ENCODE measurements around the gene WHAMM. TPM values are rescaled to one million over a fixed set of nuclear protein-coding genes. Genes with fewer than 3 reads are reported as not detected.
A peak's percentile ranks its signal among the peaks of the same experiment; 100 is the strongest.
"Not testable (repeated sequence)": the region's sequence is repeated elsewhere in the genome, so short reads cannot be mapped to it uniquely, and the experiment has no call there.

Gene WHAMM
- total and polyA plus RNA-seq, 4 donors = 2.0 to 11.8 (median 7.8) TPM

DNA sequence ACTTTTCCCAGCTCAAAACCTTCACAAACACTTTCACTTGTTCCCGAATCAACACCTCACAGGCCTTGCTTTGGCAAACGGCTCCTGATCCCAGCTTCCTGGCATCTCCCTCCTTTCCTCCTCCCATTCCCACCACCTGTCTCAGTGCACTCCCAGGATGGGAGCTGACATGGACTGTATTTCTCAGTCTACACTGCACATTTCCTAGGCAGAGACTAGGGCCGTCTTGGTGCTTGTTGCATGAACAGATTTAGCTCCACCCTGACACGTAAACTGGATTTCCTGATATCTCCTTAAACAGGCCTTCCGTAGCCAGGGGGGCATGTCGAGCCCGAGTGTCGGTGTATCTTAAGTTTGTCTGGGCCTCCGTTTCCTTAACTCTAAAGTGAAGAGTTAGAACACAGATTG lies 790 bp upstream of the WHAMM start:
- 72 to 82% methylated on average over 9 of the region's 9 CpGs for WGBS, 2 donors
- intact Hi-C loops (cut with DNase I) = loop anchor here in 1 of 2 donors (5.0 kb wide), 1 partner anchor 56 kb away; no protein-coding TSS in a partner anchor
- DNase-seq (no peak), ATAC-seq (ENCODE audit: low FRiP score) (no peak)
- H3K4me1 ChIP-seq (ENCODE audit: control insufficient read depth in 1 of 2, insufficient read depth in 2 of 2, low read length in 2 of 2) = peaks cover 0 to 3% of the 10 kb centered on the region in 2 donors
- no peaks in the 10 kb centered on the region for H3K27me3 ChIP-seq (ENCODE audit: control insufficient read depth in 1 of 2, insufficient read depth in 2 of 2, low read length in 1 of 2)
- H3K9me3 ChIP-seq (ENCODE audit: control insufficient read depth, low read length) = no peaks in the 10 kb centered on the region
- no peaks in the 10 kb centered on the region for H3K36me3 ChIP-seq (ENCODE audit: control insufficient read depth in 1 of 2, insufficient read depth in 2 of 2, low read length in 1 of 2)
- no peak overlapping the region for H3K4me3 ChIP-seq (ENCODE audit: low read length in 2 of 2)
- H3K27ac ChIP-seq (ENCODE audit: low read depth in 1 of 2, low read length in 2 of 2) = peak overlapping the region in 1 of 2 donors; percentile 37

- WGBS, 2 donors = 0% methylated on average over 56 to 81 of the region's 81 CpGs
- intact Hi-C loops (cut with DNase I) = no loop called here
- Histone ChIP-seq H3K4me3 (ENCODE audit: low read length in 2 of 2) (peak overlapping the region; percentile 63 to 91), H3K27ac (ENCODE audit: low read depth in 1 of 2, low read length in 2 of 2) (peak overlapping the region; percentile 95), H3K4me1 (ENCODE audit: control insufficient read depth in 1 of 2, insufficient read depth in 2 of 2, low read length in 2 of 2) (peaks cover 0 to 3% of the 10 kb centered on the region in 2 donors), H3K36me3 (ENCODE audit: control insufficient read depth in 1 of 2, insufficient read depth in 2 of 2, low read length in 1 of 2) (no peaks in the 10 kb centered on the region), H3K27me3 (ENCODE audit: control insufficient read depth in 1 of 2, insufficient read depth in 2 of 2, low read length in 1 of 2) (no peaks in the 10 kb centered on the region), H3K9me3 (ENCODE audit: control insufficient read depth, low read length) (no peaks in the 10 kb centered on the region)
- ATAC-seq (ENCODE audit: low FRiP score) = no peak
- DNase-seq = peak; percentile 53 to 80
Observed at GRCh38 chr15:82810061-82810889, 847 bp downstream of the WHAMM start.

GRCh38 chr15:82810890-82811426 lies 1.5 kb downstream of the WHAMM start:
- Histone ChIP-seq H3K27ac (ENCODE audit: low read depth in 1 of 2, low read length in 2 of 2) (peak overlapping the region in 1 of 2 donors; percentile 95), H3K27me3 (ENCODE audit: control insufficient read depth in 1 of 2, insufficient read depth in 2 of 2, low read length in 1 of 2) (no peaks in the 10 kb centered on the region), H3K36me3 (ENCODE audit: control insufficient read depth in 1 of 2, insufficient read depth in 2 of 2, low read length in 1 of 2) (no peaks in the 10 kb centered on the region), H3K9me3 (ENCODE audit: control insufficient read depth, low read length) (no peaks in the 10 kb centered on the region), H3K4me1 (ENCODE audit: control insufficient read depth in 1 of 2, insufficient read depth in 2 of 2, low read length in 2 of 2) (peaks cover 0 to 3% of the 10 kb centered on the region in 2 donors), H3K4me3 (ENCODE audit: low read length in 2 of 2) (peak overlapping the region; percentile 63 to 91)
- ATAC-seq (ENCODE audit: low FRiP score) (no peak), DNase-seq (no peak)
- whole genome bisulfite sequencing, 2 donors = 2% methylated on average over 6 of the region's 6 CpGs
- intact Hi-C loops (cut with DNase I) = no loop called here

DNA sequence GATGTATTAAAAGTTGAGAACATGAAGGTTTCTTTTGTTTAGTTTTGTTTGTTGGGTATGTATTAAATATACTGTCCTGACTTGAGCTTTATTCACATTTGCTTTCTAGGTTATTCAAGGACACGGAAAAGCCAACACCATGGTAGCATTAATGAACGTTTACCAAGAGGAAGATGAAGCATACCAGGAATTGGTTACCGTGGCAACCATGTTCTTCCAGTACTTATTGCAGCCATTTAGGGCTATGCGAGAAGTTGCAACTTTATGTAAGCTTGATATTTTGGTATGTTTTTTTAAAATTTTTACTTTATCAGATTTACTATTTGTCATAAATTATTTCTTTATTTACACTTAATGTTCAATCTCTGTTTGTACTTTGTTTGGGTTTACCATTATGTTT lies 3.6 kb downstream of the WHAMM start:
- intact Hi-C loops (cut with DNase I) = no loop called here
- Histone ChIP-seq H3K4me1 (ENCODE audit: control insufficient read depth in 1 of 2, insufficient read depth in 2 of 2, low read length in 2 of 2) (peaks cover 0 to 3% of the 10 kb centered on the region in 2 donors), H3K27ac (ENCODE audit: low read depth in 1 of 2, low read length in 2 of 2) (no peak overlapping the region), H3K9me3 (ENCODE audit: control insufficient read depth, low read length) (no peaks in the 10 kb centered on the region), H3K36me3 (ENCODE audit: control insufficient read depth in 1 of 2, insufficient read depth in 2 of 2, low read length in 1 of 2) (peaks cover 0 to 2% of the 10 kb centered on the region in 2 donors), H3K4me3 (ENCODE audit: low read length in 2 of 2) (no peak overlapping the region), H3K27me3 (ENCODE audit: control insufficient read depth in 1 of 2, insufficient read depth in 2 of 2, low read length in 1 of 2) (no peaks in the 10 kb centered on the region)
- no peak for DNase-seq
- WGBS, 2 donors = 77 to 82% methylated on average over 4 of the region's 4 CpGs
- ATAC-seq (ENCODE audit: low FRiP score) = no peak

DNA sequence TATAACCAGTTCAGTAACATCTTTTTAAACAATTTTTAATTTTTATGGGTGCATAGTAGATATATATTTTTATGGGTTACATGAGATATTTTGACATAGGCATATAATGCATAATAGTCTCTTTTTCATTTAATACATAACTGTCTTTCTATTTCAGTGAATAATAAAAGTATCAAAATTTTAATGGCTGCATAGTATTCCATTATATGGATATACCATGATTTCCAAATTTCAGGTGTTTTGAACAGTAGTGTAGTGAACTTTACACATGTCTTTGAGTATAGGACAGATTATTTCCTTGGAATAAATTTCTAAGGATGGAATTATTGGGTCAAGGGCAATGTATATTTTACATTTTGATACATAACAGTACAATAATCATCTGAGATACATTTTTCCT lies 10.7 kb downstream of the WHAMM start:
- intact Hi-C loops (cut with DNase I) = no loop called here
- no peaks in the 10 kb centered on the region for H3K27me3 ChIP-seq (ENCODE audit: control insufficient read depth in 1 of 2, insufficient read depth in 2 of 2, low read length in 1 of 2)
- H3K4me3 ChIP-seq (ENCODE audit: low read length in 2 of 2) = no peak overlapping the region
- DNase-seq (no peak), ATAC-seq (ENCODE audit: low FRiP score) (no peak)
- H3K36me3 ChIP-seq (ENCODE audit: control insufficient read depth in 1 of 2, insufficient read depth in 2 of 2, low read length in 1 of 2) = peaks cover 0 to 6% of the 10 kb centered on the region in 2 donors
- H3K27ac ChIP-seq (ENCODE audit: low read depth in 1 of 2, low read length in 2 of 2) = no peak overlapping the region
- H3K4me1 ChIP-seq (ENCODE audit: control insufficient read depth in 1 of 2, insufficient read depth in 2 of 2, low read length in 2 of 2) = no peaks in the 10 kb centered on the region
- no peaks in the 10 kb centered on the region for H3K9me3 ChIP-seq (ENCODE audit: control insufficient read depth, low read length)

- 79 to 80% methylated on average over 3 of the region's 3 CpGs for WGBS, 2 donors
- H3K27ac ChIP-seq (ENCODE audit: low read depth in 1 of 2, low read length in 2 of 2); intact Hi-C loops (cut with DNase I); ATAC-seq (ENCODE audit: low FRiP score); DNase-seq; H3K27me3 ChIP-seq (ENCODE audit: control insufficient read depth in 1 of 2, insufficient read depth in 2 of 2, low read length in 1 of 2); H3K4me3 ChIP-seq (ENCODE audit: low read length in 2 of 2); H3K9me3 ChIP-seq (ENCODE audit: control insufficient read depth, low read length); H3K4me1 ChIP-seq (ENCODE audit: control insufficient read depth in 1 of 2, insufficient read depth in 2 of 2, low read length in 2 of 2); H3K36me3 ChIP-seq (ENCODE audit: control insufficient read depth in 1 of 2, insufficient read depth in 2 of 2, low read length in 1 of 2): not testable (repeated sequence)
Observed at GRCh38 chr15:82821396-82821795, 12.0 kb downstream of the WHAMM start.

GRCh38 chr15:82821851-82822250 lies 12.4 kb downstream of the WHAMM start:
- intact Hi-C loops (cut with DNase I); H3K36me3 ChIP-seq (ENCODE audit: control insufficient read depth in 1 of 2, insufficient read depth in 2 of 2, low read length in 1 of 2); H3K27me3 ChIP-seq (ENCODE audit: control insufficient read depth in 1 of 2, insufficient read depth in 2 of 2, low read length in 1 of 2); H3K4me3 ChIP-seq (ENCODE audit: low read length in 2 of 2); H3K27ac ChIP-seq (ENCODE audit: low read depth in 1 of 2, low read length in 2 of 2); ATAC-seq (ENCODE audit: low FRiP score); H3K4me1 ChIP-seq (ENCODE audit: control insufficient read depth in 1 of 2, insufficient read depth in 2 of 2, low read length in 2 of 2); DNase-seq; H3K9me3 ChIP-seq (ENCODE audit: control insufficient read depth, low read length): not testable (repeated sequence)

DNA sequence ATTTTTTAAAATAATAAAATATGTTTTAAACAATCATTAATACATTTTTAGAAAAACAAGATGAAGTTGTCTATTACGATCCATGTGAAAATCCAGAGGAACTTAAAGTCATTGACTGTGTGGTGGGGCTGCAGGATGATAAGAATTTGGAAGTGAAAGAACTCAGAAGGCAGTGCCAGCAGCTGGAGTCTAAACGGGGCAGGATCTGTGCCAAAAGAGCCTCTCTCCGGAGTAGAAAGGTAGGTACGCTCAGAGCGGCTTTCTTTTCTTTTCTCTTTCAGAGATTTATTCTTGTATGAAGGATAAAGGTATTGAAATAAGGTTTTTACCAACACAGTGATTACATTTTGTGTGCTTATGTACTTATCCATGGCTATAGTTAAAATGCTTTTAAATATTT lies 13.6 kb downstream of the WHAMM start:
- Histone ChIP-seq H3K27me3 (ENCODE audit: control insufficient read depth in 1 of 2, insufficient read depth in 2 of 2, low read length in 1 of 2) (no peaks in the 10 kb centered on the region), H3K4me3 (ENCODE audit: low read length in 2 of 2) (no peak overlapping the region), H3K9me3 (ENCODE audit: control insufficient read depth, low read length) (no peaks in the 10 kb centered on the region), H3K4me1 (ENCODE audit: control insufficient read depth in 1 of 2, insufficient read depth in 2 of 2, low read length in 2 of 2) (no peaks in the 10 kb centered on the region), H3K36me3 (ENCODE audit: control insufficient read depth in 1 of 2, insufficient read depth in 2 of 2, low read length in 1 of 2) (peaks cover 0 to 7% of the 10 kb centered on the region in 2 donors), H3K27ac (ENCODE audit: low read depth in 1 of 2, low read length in 2 of 2) (no peak overlapping the region)
- DNase-seq (no peak), ATAC-seq (ENCODE audit: low FRiP score) (no peak)
- 77 to 78% methylated on average over 5 of the region's 5 CpGs for WGBS, 2 donors
- intact Hi-C loops (cut with DNase I) = no loop called here

GRCh38 chr15:82828075-82828474 lies 18.6 kb downstream of the WHAMM start:
- peaks cover 0 to 6% of the 10 kb centered on the region in 2 donors for H3K36me3 ChIP-seq (ENCODE audit: control insufficient read depth in 1 of 2, insufficient read depth in 2 of 2, low read length in 1 of 2)
- ATAC-seq (ENCODE audit: low FRiP score) (no peak), DNase-seq (no peak)
- no peaks in the 10 kb centered on the region for H3K4me1 ChIP-seq (ENCODE audit: control insufficient read depth in 1 of 2, insufficient read depth in 2 of 2, low read length in 2 of 2)
- WGBS, 2 donors = 70 to 76% methylated on average over 1 of the region's 1 CpG
- H3K9me3 ChIP-seq (ENCODE audit: control insufficient read depth, low read length) = no peaks in the 10 kb centered on the region
- no peaks in the 10 kb centered on the region for H3K27me3 ChIP-seq (ENCODE audit: control insufficient read depth in 1 of 2, insufficient read depth in 2 of 2, low read length in 1 of 2)
- intact Hi-C loops (cut with DNase I) = no loop called here
- no peak overlapping the region for H3K27ac ChIP-seq (ENCODE audit: low read depth in 1 of 2, low read length in 2 of 2)
- H3K4me3 ChIP-seq (ENCODE audit: low read length in 2 of 2) = no peak overlapping the region

Data from aorta (tissue), 5 donors.